Peyer's patch (tissue), 4 donors: ENCODE measurements around the gene TNFAIP8L1.

ENCODE experiments used
- CTCF ChIP-seq, 6 experiments: fragments of 450-650 bp in 4 of 6; fragments of 200-600 bp in 2 of 6; sonication (generic) in 1 of 6; IDR thresholded peaks; one replicate each; pipeline ENCODE4 v1.5.1; 2017 to 2019; ENCODE audit warnings: antibody characterized with exemption in 6 of 6, mild to moderate bottlenecking in 3 of 6, moderate library complexity in 1 of 6
- POLR2A ChIP-seq, 2 donors: fragments of 450-650 bp; IDR thresholded peaks; one replicate each; pipeline ENCODE4 v1.5.1; 2017; ENCODE audit warnings: antibody characterized with exemption in 2 of 2, mild to moderate bottlenecking in 2 of 2, moderate library complexity in 2 of 2

GRCh38 chr19:4606181-4606580, 33.1 kb upstream of the TNFAIP8L1 start:
- TF ChIP-seq POLR2A (IDR thresholded peaks at IDR 0.05): no peak
- no peak for TF ChIP-seq CTCF (IDR thresholded peaks at IDR 0.05)
